Panc1 (cell line): ENCODE data around the gene AGBL1. TPM values are rescaled to one million over a fixed set of nuclear protein-coding genes. Genes with fewer than 3 reads are reported as not detected.

Experiments used
- ATAC-seq: fragments of 200-7000 bp; cut with Tn5 transposase; 2 replicates; pipeline ENCODE4 v1.9.1; 2020; ENCODE audit warnings: mild to moderate bottlenecking, moderate library complexity
- BruUV-seq: library from RNA; stranded (reverse); fragments of 400-500 nt; replicated peaks from 2 replicates; lab custom pipeline; 2021; lab: Mats Ljungman, UMichigan
- CTCF ChIA-PET: fragments of 300-600 bp; sonication (Branson Sonifier 250); formaldehyde crosslinking; loops from one replicate; lab custom pipeline; 2022; ENCODE audit warnings: antibody characterized with exemption; lab: Charles Lee
- POLR2A ChIA-PET: fragments of 300-600 bp; sonication (Branson Sonifier 250); formaldehyde crosslinking; loops from one replicate; lab custom pipeline; 2022; ENCODE audit warnings: antibody characterized with exemption; lab: Charles Lee
- DNase-seq: peaks from one replicate; pipeline ENCODE4 v3.0.0-alpha.2; 2010; ENCODE audit warnings: low read depth, low spot score
- H3K27ac ChIP-seq: 2 replicates; pipeline ENCODE4 v1.5.1; 2011; ENCODE audit warnings: mild to moderate bottlenecking, low read length, inconsistent platforms
- H3K27me3 ChIP-seq: fragments of 200-500 bp; sonication (Bioruptor generic); 2 replicates; pipeline ENCODE4 v1.6.0; 2014; ENCODE audit warnings: low read length, inconsistent platforms; ENCODE audit not compliant: control insufficient read depth, insufficient read depth
- H3K36me3 ChIP-seq: fragments of 200-500 bp; sonication (Bioruptor generic); 2 replicates; pipeline ENCODE4 v1.5.1; 2014; ENCODE audit warnings: inconsistent platforms, mild to moderate bottlenecking, low read length, moderate library complexity; ENCODE audit not compliant: control insufficient read depth, insufficient read depth
- H3K4me1 ChIP-seq: 2 replicates; pipeline ENCODE4 v1.5.1; 2011; ENCODE audit warnings: inconsistent platforms, mild to moderate bottlenecking, low read length, moderate library complexity; ENCODE audit not compliant: control insufficient read depth, insufficient read depth
- H3K4me3 ChIP-seq, 2 experiments: 2 replicates each; pipeline ENCODE4 v1.5.1; 2011 to 2012; ENCODE audit warnings: low read depth in 2 of 2, low read length in 2 of 2, mild to moderate bottlenecking in 2 of 2, inconsistent platforms in 1 of 2, moderate library complexity in 1 of 2
- H3K9me3 ChIP-seq: fragments of 200-500 bp; sonication (Bioruptor generic); 2 replicates; pipeline ENCODE4 v1.5.1; 2014; ENCODE audit warnings: low read depth, mild to moderate bottlenecking, inconsistent platforms, low read length, moderate library complexity; ENCODE audit not compliant: control insufficient read depth, insufficient read depth
- POLR2AphosphoS5 ChIP-seq: IDR thresholded peaks from 2 replicates; pipeline ENCODE4 v1.6.1; 2012; ENCODE audit warnings: mild to moderate bottlenecking, low read depth, low read length, moderate library complexity
- SIN3A ChIP-seq: IDR thresholded peaks from 2 replicates; pipeline ENCODE4 v1.6.1; 2012; ENCODE audit warnings: low read depth, mild to moderate bottlenecking, low read length, moderate library complexity, borderline replicate concordance; ENCODE audit not compliant: insufficient read depth
- TCF7L2 ChIP-seq: IDR thresholded peaks from 2 replicates; pipeline ENCODE4 v1.6.1; 2011; ENCODE audit warnings: mild to moderate bottlenecking, low read depth, low read length, inconsistent platforms
- in situ Hi-C: cut with HindIII; loops from 2 replicates; pipeline ENCODE4 v1.10.0; 2016; ENCODE audit warnings: low sequenced_read_pairs, low pct_unique_long_range_greater_than_20kb
- intact Hi-C: fragments of 100-400 bp; cut with micrococcal nuclease; formaldehyde crosslinking; loops from one replicate; pipeline ENCODE4 v1.10.0; 2022; ENCODE audit not compliant: unreplicated experiment
- total RNA-seq: library from RNA; stranded (reverse); gene quantifications from one replicate; pipeline ENCODE4 v1.2.1, GENCODE V29; 2021; ENCODE audit not compliant: unreplicated experiment
- TF ChIP-seq, protein P1 (sequence below), 2 experiments: IDR thresholded peaks; 2 replicates each; pipeline ENCODE4 v1.6.1; 2011 to 2012; ENCODE audit warnings: low read depth in 2 of 2, control low read depth in 1 of 2, low read length in 1 of 2, mild to moderate bottlenecking in 1 of 2, moderate library complexity in 1 of 2; ENCODE audit not compliant: insufficient read depth in 1 of 2
- TF ChIP-seq, protein P2 (sequence below): fragments of 450-650 bp; IDR thresholded peaks from 2 replicates; pipeline ENCODE4 v1.5.1; 2017; ENCODE audit warnings: mild to moderate bottlenecking

AGBL1 gene
- total RNA-seq, 1 experiment from 2014 or later: not detected

DNA sequence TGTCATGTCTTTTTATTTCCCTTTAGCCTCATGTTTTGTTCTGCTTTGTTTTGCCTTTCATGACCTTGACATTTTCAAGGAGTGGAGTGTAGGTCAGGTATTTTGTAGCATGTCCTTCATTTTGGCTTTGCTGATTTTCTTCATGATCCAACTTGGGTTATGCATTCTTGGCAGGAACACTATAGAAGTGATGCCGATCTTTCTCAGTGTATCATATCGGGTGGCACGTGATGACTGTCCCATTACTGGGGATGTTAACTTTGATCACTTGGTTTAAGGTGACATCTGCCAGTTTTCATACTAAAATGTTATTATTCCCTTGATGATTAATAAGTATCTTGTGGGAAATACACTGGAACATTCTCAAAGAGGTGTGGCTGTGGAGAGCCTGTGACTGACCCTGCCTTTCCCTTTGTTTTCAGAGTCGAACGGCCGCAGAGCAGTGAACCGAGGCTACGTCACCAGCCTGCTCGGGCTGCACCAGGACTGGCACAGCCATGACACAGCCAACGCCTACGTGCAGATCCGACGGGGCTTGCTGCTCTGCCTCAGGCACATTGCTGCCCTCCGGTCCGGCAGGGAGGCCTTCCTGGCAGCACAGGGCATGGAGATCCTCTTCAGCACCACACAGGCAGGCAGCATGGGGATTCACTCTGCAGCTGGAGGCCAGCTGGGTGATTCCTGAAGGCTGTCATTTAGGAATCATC, 167.7 kb downstream of the AGBL1 start:
- no peaks in the 10 kb centered on the region for H3K9me3 ChIP-seq
- H3K27me3 ChIP-seq: no peaks in the 10 kb centered on the region
- H3K4me3 ChIP-seq: no peak overlapping the region
- intact Hi-C loops (no loop called here), in situ Hi-C loops (no loop called here)
- ChIA-PET CTCF (no interaction called here), POLR2A (no interaction called here)
- ATAC-seq (no peak), DNase-seq (no peak)
- no TSS peak for BruUV-seq
- TF ChIP-seq POLR2AphosphoS5 (no peak), TCF7L2 (no peak), SIN3A (no peak)
- TF ChIP-seq, protein P1, sequence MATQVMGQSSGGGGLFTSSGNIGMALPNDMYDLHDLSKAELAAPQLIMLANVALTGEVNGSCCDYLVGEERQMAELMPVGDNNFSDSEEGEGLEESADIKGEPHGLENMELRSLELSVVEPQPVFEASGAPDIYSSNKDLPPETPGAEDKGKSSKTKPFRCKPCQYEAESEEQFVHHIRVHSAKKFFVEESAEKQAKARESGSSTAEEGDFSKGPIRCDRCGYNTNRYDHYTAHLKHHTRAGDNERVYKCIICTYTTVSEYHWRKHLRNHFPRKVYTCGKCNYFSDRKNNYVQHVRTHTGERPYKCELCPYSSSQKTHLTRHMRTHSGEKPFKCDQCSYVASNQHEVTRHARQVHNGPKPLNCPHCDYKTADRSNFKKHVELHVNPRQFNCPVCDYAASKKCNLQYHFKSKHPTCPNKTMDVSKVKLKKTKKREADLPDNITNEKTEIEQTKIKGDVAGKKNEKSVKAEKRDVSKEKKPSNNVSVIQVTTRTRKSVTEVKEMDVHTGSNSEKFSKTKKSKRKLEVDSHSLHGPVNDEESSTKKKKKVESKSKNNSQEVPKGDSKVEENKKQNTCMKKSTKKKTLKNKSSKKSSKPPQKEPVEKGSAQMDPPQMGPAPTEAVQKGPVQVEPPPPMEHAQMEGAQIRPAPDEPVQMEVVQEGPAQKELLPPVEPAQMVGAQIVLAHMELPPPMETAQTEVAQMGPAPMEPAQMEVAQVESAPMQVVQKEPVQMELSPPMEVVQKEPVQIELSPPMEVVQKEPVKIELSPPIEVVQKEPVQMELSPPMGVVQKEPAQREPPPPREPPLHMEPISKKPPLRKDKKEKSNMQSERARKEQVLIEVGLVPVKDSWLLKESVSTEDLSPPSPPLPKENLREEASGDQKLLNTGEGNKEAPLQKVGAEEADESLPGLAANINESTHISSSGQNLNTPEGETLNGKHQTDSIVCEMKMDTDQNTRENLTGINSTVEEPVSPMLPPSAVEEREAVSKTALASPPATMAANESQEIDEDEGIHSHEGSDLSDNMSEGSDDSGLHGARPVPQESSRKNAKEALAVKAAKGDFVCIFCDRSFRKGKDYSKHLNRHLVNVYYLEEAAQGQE (IDR thresholded peaks at IDR 0.05; ENCODE audit: insufficient read depth in 1 of 2, low read depth in 2 of 2, low read length in 1 of 2): no peak
- TF ChIP-seq, protein P2, sequence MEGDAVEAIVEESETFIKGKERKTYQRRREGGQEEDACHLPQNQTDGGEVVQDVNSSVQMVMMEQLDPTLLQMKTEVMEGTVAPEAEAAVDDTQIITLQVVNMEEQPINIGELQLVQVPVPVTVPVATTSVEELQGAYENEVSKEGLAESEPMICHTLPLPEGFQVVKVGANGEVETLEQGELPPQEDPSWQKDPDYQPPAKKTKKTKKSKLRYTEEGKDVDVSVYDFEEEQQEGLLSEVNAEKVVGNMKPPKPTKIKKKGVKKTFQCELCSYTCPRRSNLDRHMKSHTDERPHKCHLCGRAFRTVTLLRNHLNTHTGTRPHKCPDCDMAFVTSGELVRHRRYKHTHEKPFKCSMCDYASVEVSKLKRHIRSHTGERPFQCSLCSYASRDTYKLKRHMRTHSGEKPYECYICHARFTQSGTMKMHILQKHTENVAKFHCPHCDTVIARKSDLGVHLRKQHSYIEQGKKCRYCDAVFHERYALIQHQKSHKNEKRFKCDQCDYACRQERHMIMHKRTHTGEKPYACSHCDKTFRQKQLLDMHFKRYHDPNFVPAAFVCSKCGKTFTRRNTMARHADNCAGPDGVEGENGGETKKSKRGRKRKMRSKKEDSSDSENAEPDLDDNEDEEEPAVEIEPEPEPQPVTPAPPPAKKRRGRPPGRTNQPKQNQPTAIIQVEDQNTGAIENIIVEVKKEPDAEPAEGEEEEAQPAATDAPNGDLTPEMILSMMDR: no peak
- no peak overlapping the region for H3K27ac ChIP-seq
- H3K36me3 ChIP-seq: no peaks in the 10 kb centered on the region
- no peaks in the 10 kb centered on the region for H3K4me1 ChIP-seq

DNA sequence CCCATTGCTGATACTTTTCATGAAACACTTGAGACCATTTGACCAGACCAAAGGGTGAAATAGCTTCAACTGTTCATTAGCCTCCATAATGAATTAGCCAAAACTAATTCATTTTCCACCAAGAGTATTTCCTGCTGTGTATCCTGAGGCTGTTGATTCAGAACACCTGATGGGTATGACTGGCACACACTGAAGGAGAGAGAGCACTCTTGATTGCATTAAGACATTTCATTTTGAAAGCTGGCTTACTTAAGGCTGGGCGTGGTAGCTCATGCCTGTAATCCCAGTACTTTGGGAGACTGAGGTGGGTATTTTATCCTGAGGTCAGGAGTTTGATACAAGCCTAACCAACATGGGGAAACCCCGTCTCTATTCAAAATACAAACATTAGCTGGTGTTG, 175.6 kb downstream of the AGBL1 start:
- CTCF ChIA-PET: no interaction called here

DNA sequence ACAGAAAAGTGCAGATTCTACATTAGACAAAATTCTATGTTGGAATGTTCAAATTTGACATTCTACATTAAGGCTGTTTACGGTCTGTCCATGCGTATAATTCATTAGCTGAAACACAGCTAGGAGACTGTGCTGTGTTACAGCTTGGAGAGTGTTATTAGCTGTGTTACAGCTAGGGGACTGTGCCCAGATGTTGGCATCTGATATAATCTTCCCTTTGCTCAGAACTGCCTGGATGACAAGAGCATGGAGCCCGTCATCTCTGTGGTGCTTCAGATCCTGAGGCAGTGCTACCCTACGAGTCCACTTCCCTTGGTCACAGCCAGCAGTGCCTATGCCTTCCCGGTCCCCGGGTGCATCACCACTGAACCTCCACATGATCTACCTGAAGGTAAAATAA, 177.0 kb downstream of the AGBL1 start:
- H3K9me3 ChIP-seq: no peaks in the 10 kb centered on the region
- intact Hi-C loops: no loop called here
- no peaks in the 10 kb centered on the region for H3K27me3 ChIP-seq
- POLR2A ChIA-PET: no interaction called here
- no peaks in the 10 kb centered on the region for H3K4me1 ChIP-seq
- no peak for ATAC-seq
- no peaks in the 10 kb centered on the region for H3K36me3 ChIP-seq
- CTCF ChIA-PET: no interaction called here
- TF ChIP-seq POLR2AphosphoS5 (no peak), SIN3A (no peak), TCF7L2 (no peak)
- TF ChIP-seq, protein P2: no peak
- H3K4me3 ChIP-seq: no peak overlapping the region
- DNase-seq: no peak
- H3K27ac ChIP-seq: no peak overlapping the region
- no TSS peak for BruUV-seq
- in situ Hi-C loops: no loop called here

More for the DNA sequence above, 175.6 kb downstream of the AGBL1 start:
- no TSS peak for BruUV-seq
- Histone ChIP-seq H3K4me1 (no peaks in the 10 kb centered on the region), H3K27ac (no peak overlapping the region), H3K27me3 (no peaks in the 10 kb centered on the region), H3K4me3 (no peak overlapping the region), H3K36me3 (no peaks in the 10 kb centered on the region), H3K9me3 (no peaks in the 10 kb centered on the region)
- intact Hi-C loops (no loop called here), in situ Hi-C loops (no loop called here)
- no peak for DNase-seq
- POLR2A ChIA-PET: no interaction called here
- ATAC-seq: no peak
- no peak for TF ChIP-seq TCF7L2
